ENCODE measurements around the gene FBXL17. TPM values are rescaled to one million over a fixed set of nuclear protein-coding genes. Genes with fewer than 3 reads are reported as not detected.
A peak's percentile ranks its signal among the peaks of the same experiment; 100 is the strongest.

FBXL17 gene
- total and polyA plus RNA-seq, 2 of the 13 experiments (the other 11 are each of a cell fraction or from before 2014, with no cell fraction given): 3.0 to 7.9 TPM

DNA sequence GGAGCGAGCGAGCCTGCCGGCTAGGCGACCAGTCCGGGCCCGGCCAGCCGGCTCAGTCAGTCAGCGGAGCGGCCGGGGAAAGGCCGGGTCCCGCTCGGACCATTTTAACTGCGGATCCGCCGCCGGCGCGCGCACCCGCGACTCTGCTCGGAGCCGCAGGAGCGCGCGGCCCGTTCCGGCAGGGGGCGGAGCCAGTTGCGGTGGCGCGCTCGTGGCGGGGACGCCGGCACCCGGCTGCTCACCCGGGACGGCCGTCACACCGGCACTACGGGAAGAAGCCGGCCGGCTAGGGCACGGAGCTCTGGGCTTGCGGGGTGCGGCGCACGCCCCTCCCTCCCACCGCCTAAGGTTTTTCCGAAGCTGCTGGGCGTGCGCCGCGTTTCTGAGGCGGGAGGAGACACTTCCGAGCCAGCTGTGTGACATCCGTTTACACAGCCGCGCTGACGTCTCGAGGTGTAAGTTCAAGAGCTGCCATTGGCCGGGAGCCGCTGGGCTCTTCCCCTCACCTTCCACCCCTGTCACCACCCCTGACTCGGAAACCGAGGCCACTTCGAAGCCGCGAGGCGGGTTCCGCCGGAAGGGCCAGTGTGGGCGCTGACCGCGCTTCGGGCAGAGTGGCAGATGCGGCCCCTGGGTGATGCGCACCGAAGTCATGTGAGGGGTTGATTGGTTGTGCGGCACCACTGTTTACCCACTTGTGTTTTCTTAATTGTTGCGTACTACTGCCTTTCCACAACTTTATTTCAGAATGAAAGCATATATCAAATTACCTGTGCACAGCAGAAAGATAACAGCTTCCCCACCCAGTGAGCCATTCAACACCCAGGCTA, at the start of gene FBXL17 (continued):
- TF ChIP-seq ZSCAN29 (CRISPR knock-in tag; conservative IDR thresholded peaks at IDR 0.05): peak; percentile 98
- no peak for TF ChIP-seq ZNF180 (CRISPR knock-in tag; IDR thresholded peaks at IDR 0.05; ENCODE audit: borderline replicate concordance, low read depth)
- TF ChIP-seq PCBP1 (IDR thresholded peaks at IDR 0.05; ENCODE audit: borderline replicate concordance, low read depth, low read length): 0 out of 2 replicates have a peak, but pooled peaks have one; percentile 21
- TF ChIP-seq RAD51 (IDR thresholded peaks at IDR 0.05; ENCODE audit: borderline replicate concordance): no peak
- TF ChIP-seq YEATS4 (CRISPR knock-in tag; IDR thresholded peaks at IDR 0.05; ENCODE audit: borderline replicate concordance): peak; percentile 76
- TF ChIP-seq, protein P1, sequence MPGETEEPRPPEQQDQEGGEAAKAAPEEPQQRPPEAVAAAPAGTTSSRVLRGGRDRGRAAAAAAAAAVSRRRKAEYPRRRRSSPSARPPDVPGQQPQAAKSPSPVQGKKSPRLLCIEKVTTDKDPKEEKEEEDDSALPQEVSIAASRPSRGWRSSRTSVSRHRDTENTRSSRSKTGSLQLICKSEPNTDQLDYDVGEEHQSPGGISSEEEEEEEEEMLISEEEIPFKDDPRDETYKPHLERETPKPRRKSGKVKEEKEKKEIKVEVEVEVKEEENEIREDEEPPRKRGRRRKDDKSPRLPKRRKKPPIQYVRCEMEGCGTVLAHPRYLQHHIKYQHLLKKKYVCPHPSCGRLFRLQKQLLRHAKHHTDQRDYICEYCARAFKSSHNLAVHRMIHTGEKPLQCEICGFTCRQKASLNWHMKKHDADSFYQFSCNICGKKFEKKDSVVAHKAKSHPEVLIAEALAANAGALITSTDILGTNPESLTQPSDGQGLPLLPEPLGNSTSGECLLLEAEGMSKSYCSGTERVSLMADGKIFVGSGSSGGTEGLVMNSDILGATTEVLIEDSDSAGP (CRISPR knock-in tag; IDR thresholded peaks at IDR 0.05; ENCODE audit: borderline replicate concordance): peak; percentile 84
- TF ChIP-seq, protein P2, sequence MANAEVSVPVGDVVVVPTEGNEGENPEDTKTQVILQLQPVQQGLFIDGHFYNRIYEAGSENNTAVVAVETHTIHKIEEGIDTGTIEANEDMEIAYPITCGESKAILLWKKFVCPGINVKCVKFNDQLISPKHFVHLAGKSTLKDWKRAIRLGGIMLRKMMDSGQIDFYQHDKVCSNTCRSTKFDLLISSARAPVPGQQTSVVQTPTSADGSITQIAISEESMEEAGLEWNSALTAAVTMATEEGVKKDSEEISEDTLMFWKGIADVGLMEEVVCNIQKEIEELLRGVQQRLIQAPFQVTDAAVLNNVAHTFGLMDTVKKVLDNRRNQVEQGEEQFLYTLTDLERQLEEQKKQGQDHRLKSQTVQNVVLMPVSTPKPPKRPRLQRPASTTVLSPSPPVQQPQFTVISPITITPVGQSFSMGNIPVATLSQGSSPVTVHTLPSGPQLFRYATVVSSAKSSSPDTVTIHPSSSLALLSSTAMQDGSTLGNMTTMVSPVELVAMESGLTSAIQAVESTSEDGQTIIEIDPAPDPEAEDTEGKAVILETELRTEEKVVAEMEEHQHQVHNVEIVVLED (CRISPR knock-in tag; IDR thresholded peaks at IDR 0.05; ENCODE audit: borderline replicate concordance): peak; percentile 79
- peak; percentile 58; the same call in 1 of the 2 replicates for TF ChIP-seq NCOA2 (CRISPR knock-in tag; IDR thresholded peaks at IDR 0.05)
- TF ChIP-seq FOXJ3 (CRISPR knock-in tag; IDR thresholded peaks at IDR 0.05; ENCODE audit: borderline replicate concordance): peak; percentile 63; the same call in 1 of the 2 replicates
- TF ChIP-seq GLI4 (CRISPR knock-in tag; IDR thresholded peaks at IDR 0.05; ENCODE audit: borderline replicate concordance): no peak; the same call in none of the 2 replicates
- TF ChIP-seq ATRX (CRISPR knock-in tag; IDR thresholded peaks at IDR 0.05; ENCODE audit: borderline replicate concordance): no peak
- TF ChIP-seq ZNF205 (CRISPR knock-in tag; IDR thresholded peaks at IDR 0.05): peak; percentile 75; the same call in 1 of the 2 replicates
- peak; percentile 90 for TF ChIP-seq CBFB (CRISPR knock-in tag; IDR thresholded peaks at IDR 0.05)
- no peak for TF ChIP-seq NFE2L2 (IDR thresholded peaks at IDR 0.05; ENCODE audit: low read length)
- peak; percentile 55; the same call in 1 of the 2 replicates for TF ChIP-seq ZNF446 (CRISPR knock-in tag; IDR thresholded peaks at IDR 0.05)
- TF ChIP-seq HOXD1 (CRISPR knock-in tag; IDR thresholded peaks at IDR 0.05): peak; percentile 95
- TF ChIP-seq, protein P3, sequence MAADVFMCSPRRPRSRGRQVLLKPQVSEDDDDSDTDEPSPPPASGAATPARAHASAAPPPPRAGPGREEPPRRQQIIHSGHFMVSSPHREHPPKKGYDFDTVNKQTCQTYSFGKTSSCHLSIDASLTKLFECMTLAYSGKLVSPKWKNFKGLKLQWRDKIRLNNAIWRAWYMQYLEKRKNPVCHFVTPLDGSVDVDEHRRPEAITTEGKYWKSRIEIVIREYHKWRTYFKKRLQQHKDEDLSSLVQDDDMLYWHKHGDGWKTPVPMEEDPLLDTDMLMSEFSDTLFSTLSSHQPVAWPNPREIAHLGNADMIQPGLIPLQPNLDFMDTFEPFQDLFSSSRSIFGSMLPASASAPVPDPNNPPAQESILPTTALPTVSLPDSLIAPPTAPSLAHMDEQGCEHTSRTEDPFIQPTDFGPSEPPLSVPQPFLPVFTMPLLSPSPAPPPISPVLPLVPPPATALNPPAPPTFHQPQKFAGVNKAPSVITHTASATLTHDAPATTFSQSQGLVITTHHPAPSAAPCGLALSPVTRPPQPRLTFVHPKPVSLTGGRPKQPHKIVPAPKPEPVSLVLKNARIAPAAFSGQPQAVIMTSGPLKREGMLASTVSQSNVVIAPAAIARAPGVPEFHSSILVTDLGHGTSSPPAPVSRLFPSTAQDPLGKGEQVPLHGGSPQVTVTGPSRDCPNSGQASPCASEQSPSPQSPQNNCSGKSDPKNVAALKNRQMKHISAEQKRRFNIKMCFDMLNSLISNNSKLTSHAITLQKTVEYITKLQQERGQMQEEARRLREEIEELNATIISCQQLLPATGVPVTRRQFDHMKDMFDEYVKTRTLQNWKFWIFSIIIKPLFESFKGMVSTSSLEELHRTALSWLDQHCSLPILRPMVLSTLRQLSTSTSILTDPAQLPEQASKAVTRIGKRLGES (CRISPR knock-in tag; IDR thresholded peaks at IDR 0.05; ENCODE audit: borderline replicate concordance): peak; percentile 63; the same call in 1 of the 2 replicates
- TF ChIP-seq, protein P4, sequence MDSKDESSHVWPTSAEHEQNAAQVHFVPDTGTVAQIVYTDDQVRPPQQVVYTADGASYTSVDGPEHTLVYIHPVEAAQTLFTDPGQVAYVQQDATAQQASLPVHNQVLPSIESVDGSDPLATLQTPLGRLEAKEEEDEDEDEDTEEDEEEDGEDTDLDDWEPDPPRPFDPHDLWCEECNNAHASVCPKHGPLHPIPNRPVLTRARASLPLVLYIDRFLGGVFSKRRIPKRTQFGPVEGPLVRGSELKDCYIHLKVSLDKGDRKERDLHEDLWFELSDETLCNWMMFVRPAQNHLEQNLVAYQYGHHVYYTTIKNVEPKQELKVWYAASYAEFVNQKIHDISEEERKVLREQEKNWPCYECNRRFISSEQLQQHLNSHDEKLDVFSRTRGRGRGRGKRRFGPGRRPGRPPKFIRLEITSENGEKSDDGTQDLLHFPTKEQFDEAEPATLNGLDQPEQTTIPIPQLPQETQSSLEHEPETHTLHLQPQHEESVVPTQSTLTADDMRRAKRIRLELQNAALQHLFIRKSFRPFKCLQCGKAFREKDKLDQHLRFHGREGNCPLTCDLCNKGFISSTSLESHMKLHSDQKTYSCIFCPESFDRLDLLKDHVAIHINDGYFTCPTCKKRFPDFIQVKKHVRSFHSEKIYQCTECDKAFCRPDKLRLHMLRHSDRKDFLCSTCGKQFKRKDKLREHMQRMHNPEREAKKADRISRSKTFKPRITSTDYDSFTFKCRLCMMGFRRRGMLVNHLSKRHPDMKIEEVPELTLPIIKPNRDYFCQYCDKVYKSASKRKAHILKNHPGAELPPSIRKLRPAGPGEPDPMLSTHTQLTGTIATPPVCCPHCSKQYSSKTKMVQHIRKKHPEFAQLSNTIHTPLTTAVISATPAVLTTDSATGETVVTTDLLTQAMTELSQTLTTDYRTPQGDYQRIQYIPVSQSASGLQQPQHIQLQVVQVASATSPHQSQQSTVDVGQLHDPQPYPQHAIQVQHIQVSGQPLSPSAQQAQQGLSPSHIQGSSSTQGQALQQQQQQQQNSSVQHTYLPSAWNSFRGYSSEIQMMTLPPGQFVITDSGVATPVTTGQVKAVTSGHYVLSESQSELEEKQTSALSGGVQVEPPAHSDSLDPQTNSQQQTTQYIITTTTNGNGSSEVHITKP (CRISPR knock-in tag; IDR thresholded peaks at IDR 0.05; ENCODE audit: low read depth): peak; percentile 51; the same call in 1 of the 2 replicates
